GM19351 (cell line): Measurements from ENCODE around the gene SPANXB1.
"Not testable (repeated sequence)": the region's sequence is repeated elsewhere in the genome, so short reads cannot be mapped to it uniquely, and the experiment has no call there.

Source experiments
- ATAC-seq: cut with Tn5 transposase; IDR thresholded peaks from one replicate; pipeline ENCODE4 v1.9.1; 2021; ENCODE audit warnings: mild to moderate bottlenecking, moderate library complexity; ENCODE audit not compliant: unreplicated experiment

The SPANXB1 gene

GRCh38 chrX:141002568-141002967, at the start of gene SPANXB1:
Gene SPANXB1 (plus strand): TSS chrX:141002594. CDS start chrX:141002694, 100 bp downstream.
- ATAC-seq, result not testable (repeated sequence)

- ATAC-seq, result no peak
Observed at GRCh38 chrX:140967036-140967435, 35.4 kb upstream of the SPANXB1 start.

- no peak for ATAC-seq
Observed at GRCh38 chrX:140971099-140971795, 31.1 kb upstream of the SPANXB1 start.

GRCh38 chrX:140975472-140975871, 26.9 kb upstream of the SPANXB1 start:
- no peak for ATAC-seq

GRCh38 chrX:140980271-140980670, 22.1 kb upstream of the SPANXB1 start:
- no peak for ATAC-seq

GRCh38 chrX:140983730-140984129, 18.7 kb upstream of the SPANXB1 start:
- no peak for ATAC-seq

GRCh38 chrX:141005243-141005642, 2.8 kb downstream of the SPANXB1 start:
- not testable (repeated sequence) for ATAC-seq

- ATAC-seq, result not testable (repeated sequence)
Observed at GRCh38 chrX:141044246-141044645, 41.9 kb downstream of the SPANXB1 start.

- ATAC-seq, result not testable (repeated sequence)
Observed at GRCh38 chrX:141049878-141050277, 47.5 kb downstream of the SPANXB1 start.

GRCh38 chrX:141052098-141052497, 49.7 kb downstream of the SPANXB1 start:
- not testable (repeated sequence) for ATAC-seq
